ENCODE results near the gene SNX7. TPM values are rescaled to one million over a fixed set of nuclear protein-coding genes. Genes with fewer than 3 reads are reported as not detected.

Gene SNX7
- total RNA-seq, 2 experiments from 2014 or later, result not detected

DNA sequence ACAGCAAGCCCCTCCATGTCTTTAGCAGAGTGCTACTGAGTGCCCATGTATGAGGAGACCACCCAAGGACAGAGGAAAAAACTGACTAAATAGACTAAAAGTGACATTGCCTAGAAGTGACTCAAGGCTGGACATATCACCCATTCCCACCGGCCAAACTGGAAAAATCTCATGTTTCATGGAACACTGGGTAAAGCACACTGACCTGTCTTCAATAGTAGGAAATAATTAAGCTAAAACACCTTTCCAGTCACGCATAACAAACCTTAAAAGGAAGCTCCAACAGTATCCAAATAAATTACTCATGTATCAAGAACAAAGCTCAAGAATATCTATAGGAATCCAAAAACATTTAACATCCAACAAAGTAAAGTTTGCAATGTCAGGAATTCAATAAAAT lies 120.4 kb downstream of the SNX7 start:
- no peak for DNase-seq
- Mint-ChIP-seq H3K4me3 (no peak overlapping the region), H3K9me3 (peaks cover 17% of the 10 kb centered on the region), H3K27ac (no peak overlapping the region), H3K36me3 (peaks cover 6% of the 10 kb centered on the region), H3K4me1 (no peaks in the 10 kb centered on the region), H3K27me3 (peaks cover 7% of the 10 kb centered on the region)

DNA sequence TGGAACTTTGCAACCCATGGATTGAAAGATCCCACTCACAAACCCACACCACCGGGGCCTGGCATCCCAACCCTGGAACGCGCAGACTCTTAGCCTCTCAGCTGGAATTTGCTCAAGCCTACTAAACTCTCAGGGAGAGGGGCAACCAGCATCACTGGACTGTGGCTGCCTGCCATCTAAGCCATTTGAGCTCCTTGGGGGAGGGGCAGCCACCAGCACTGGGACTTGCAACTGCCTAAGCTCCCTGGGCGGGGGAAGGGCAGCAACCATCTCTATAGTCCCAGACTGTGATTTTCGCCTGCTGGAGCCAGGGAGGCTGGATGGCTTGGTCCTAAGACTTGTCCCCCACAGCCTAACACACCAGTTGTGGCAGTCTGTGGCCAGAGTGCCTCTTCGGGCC lies 122.3 kb downstream of the SNX7 start:
- H3K27ac Mint-ChIP-seq, result no peak overlapping the region
- H3K9me3 Mint-ChIP-seq, result peaks cover 20% of the 10 kb centered on the region
- DNase-seq, result no peak
- peaks cover 6% of the 10 kb centered on the region for H3K36me3 Mint-ChIP-seq
- no peak overlapping the region for H3K4me3 Mint-ChIP-seq
- H3K4me1 Mint-ChIP-seq, result no peaks in the 10 kb centered on the region
- peaks cover 4% of the 10 kb centered on the region for H3K27me3 Mint-ChIP-seq

DNA sequence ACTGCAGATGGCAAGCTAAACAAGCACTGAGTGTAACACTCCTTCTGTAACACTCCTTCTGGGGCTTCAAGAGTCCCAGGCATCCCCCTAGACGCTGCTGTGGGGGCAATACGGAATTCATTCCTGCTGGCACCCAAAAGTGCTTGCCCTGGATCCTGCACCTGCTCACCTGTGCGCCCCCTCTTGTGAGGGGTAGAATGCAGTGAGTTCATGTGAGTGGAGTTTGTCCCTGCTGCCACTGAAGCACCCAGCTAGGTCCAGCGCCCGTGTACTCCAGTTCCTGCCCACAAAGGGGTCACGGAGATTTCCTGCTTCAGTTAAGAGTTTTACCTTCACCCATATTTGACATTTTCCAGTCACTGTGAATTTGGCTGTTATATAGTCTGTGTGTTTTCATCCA lies 130.0 kb downstream of the SNX7 start:
- H3K4me1 Mint-ChIP-seq, result peaks cover 3% of the 10 kb centered on the region
- H3K27me3 Mint-ChIP-seq, result no peaks in the 10 kb centered on the region
- no peak overlapping the region for H3K27ac Mint-ChIP-seq
- DNase-seq, result no peak
- no peaks in the 10 kb centered on the region for H3K36me3 Mint-ChIP-seq
- H3K4me3 Mint-ChIP-seq, result no peak overlapping the region
- peaks cover 7% of the 10 kb centered on the region for H3K9me3 Mint-ChIP-seq

DNA sequence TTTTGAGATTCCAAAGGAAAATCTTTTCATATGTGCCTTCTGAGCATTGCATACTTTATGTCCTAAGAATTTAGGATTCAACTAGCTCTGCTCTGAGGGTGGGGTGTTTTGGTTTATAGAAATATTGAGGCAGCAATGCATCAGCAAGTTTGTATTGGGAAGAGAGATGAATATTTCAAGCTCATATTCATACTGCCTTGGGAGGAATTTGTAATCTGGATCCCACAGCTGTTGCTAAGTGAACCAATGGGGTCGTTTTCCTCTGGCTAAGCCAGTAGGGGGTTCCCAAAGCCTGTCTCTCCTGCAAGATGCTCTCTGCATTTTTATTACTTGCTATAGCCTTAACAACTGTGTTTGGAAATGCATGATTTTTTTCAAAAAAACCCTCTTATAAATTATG lies 130.6 kb downstream of the SNX7 start:
- Mint-ChIP-seq H3K4me3 (no peak overlapping the region), H3K27me3 (no peaks in the 10 kb centered on the region), H3K36me3 (no peaks in the 10 kb centered on the region), H3K27ac (no peak overlapping the region), H3K4me1 (peaks cover 8% of the 10 kb centered on the region), H3K9me3 (peaks cover under 1% of the 10 kb centered on the region)
- no peak for DNase-seq

DNA sequence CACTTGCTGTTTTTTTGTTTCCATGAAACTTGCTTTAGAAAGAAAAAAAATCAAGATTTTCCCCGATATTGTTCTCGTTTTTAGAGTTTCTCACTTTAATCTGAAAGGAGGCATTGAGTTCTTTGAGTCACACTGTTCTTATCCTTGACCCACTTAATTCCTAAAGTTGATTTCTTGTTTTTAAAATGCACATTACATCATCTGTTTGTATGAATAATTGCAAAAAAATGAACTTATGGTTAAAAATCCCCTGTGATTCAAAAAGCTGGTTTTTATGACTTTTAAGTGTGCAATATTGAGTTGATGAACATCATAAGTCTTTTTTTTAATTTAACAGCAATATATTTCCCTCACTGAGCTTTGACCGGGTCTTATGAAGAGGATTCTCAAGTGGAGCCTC lies 131.6 kb downstream of the SNX7 start:
- Mint-ChIP-seq H3K4me1 (peaks cover 15% of the 10 kb centered on the region), H3K36me3 (no peaks in the 10 kb centered on the region), H3K27me3 (no peaks in the 10 kb centered on the region), H3K4me3 (no peak overlapping the region), H3K9me3 (no peaks in the 10 kb centered on the region), H3K27ac (no peak overlapping the region)
- no peak for DNase-seq

DNA sequence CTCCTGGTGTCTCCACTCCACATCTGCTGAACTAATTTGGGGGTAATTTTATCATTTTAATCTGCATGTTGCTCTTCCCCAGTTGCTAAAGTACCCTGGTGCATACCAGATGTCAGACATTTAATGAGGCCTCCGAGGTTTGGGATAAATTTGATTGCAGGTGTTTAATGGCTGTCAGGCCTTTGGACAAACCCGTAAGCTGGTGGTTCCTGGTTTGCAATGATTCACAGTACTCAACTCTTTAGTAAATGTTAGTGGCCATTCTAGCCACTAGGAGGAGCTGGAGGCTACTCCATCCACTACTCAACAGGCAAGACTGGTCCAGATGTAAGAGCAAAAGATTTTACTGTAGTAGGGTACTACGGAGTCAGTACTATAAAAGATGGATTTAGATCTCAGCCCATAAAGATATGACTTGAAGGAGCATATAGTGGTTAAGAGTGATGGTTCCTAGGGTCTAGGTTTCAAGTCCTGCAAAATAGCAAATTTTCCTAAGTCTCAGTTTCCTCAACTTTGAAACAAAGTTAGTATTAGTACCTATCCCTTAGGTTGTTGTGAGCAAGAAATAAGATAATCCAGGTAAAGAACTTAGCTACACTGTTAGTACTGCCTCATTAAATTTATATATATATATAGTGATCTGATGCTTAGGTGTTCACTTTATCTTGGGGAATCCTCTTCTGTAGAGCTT lies 132.8 kb downstream of the SNX7 start:
- Mint-ChIP-seq H3K27ac (no peak overlapping the region), H3K27me3 (no peaks in the 10 kb centered on the region), H3K9me3 (peaks cover under 1% of the 10 kb centered on the region), H3K4me3 (no peak overlapping the region), H3K36me3 (no peaks in the 10 kb centered on the region), H3K4me1 (peaks cover 19% of the 10 kb centered on the region)
- DNase-seq, result peak; percentile 28

DNA sequence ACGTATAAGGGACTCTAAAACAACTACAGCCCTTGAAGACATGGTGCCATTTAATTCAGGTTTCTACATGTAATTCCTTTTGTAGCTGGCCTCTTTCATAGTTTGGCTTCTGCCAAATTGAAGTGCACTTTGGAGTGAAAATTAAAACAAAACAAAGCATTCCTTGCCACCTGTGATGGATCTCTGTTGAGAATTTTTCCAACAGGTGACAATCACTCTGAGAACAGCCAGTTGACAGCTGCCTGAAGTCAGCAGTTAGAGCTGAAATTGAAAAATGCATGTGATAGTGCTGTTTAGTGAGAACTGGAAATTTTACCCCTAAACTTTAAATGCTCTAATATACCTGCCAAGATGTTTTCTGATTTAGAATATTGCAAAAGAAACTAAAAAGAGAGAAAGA lies 134.5 kb downstream of the SNX7 start:
- no peak for DNase-seq
- Mint-ChIP-seq H3K4me1 (peaks cover 19% of the 10 kb centered on the region), H3K4me3 (no peak overlapping the region), H3K9me3 (peaks cover 1% of the 10 kb centered on the region), H3K27me3 (no peaks in the 10 kb centered on the region), H3K36me3 (no peaks in the 10 kb centered on the region), H3K27ac (no peak overlapping the region)

DNA sequence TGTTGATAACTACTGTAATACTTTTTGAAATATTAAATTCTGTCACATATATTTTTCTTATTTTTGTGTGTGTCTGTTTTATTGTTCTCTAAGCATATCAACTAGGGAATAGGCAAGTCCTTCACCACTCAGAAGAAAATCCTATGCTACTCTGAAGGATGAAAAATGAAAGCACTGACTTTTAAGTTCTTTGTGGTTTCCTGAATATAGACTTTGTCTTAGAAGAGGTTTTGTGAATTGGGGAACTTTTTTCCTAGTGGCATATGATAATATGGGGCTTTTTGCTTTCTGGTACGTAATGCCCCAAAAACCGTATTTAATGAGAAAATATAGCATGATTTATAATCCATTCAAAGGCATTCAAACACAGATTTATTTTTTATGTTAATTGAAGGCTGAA lies 136.0 kb downstream of the SNX7 start:
- DNase-seq, result no peak
- Mint-ChIP-seq H3K9me3 (peaks cover 1% of the 10 kb centered on the region), H3K27ac (no peak overlapping the region), H3K36me3 (no peaks in the 10 kb centered on the region), H3K4me1 (peaks cover 19% of the 10 kb centered on the region), H3K27me3 (no peaks in the 10 kb centered on the region), H3K4me3 (no peak overlapping the region)
